AG09309 (cell line): Measurements from ENCODE around the gene GADL1.

ENCODE experiments used
- DNase-seq: peaks from one replicate; pipeline ENCODE4 v3.0.0-alpha.2; 2010; ENCODE audit warnings: low read depth
- H3K4me3 ChIP-seq: 2 replicates; pipeline ENCODE4 v1.5.1; 2011; ENCODE audit warnings: mild to moderate bottlenecking, low read depth, low read length, moderate library complexity; ENCODE audit not compliant: control insufficient read depth
- TF ChIP-seq, protein P1 (sequence below): IDR thresholded peaks from 2 replicates; pipeline ENCODE4 v1.5.1; 2011; ENCODE audit warnings: mild to moderate bottlenecking, low read depth, low read length, inconsistent platforms; ENCODE audit not compliant: insufficient read depth, control insufficient read depth; ENCODE audit errors: missing control alignments

The GADL1 gene

DNA sequence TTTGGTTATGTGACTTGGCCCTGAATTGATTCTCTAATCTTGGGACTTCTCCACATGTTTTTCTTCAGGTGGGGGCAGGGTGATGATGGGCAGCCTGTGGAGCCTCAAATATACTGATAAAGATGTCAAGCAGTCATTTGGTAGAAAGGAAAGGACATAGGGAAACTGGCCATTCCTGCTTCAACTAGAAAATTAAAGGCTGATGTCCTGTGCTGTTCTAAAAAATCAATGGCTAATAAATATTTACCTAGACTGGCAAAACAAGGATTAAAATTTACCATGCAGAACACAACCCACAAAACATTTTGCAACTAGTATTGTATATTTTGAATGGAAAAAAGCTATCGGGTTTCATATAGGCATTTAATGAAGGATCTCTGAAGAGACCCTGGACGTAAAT lies 133.7 kb downstream of the GADL1 start:
- TF ChIP-seq, protein P1, sequence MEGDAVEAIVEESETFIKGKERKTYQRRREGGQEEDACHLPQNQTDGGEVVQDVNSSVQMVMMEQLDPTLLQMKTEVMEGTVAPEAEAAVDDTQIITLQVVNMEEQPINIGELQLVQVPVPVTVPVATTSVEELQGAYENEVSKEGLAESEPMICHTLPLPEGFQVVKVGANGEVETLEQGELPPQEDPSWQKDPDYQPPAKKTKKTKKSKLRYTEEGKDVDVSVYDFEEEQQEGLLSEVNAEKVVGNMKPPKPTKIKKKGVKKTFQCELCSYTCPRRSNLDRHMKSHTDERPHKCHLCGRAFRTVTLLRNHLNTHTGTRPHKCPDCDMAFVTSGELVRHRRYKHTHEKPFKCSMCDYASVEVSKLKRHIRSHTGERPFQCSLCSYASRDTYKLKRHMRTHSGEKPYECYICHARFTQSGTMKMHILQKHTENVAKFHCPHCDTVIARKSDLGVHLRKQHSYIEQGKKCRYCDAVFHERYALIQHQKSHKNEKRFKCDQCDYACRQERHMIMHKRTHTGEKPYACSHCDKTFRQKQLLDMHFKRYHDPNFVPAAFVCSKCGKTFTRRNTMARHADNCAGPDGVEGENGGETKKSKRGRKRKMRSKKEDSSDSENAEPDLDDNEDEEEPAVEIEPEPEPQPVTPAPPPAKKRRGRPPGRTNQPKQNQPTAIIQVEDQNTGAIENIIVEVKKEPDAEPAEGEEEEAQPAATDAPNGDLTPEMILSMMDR, result no peak
- no peak for DNase-seq
- no peak overlapping the region for H3K4me3 ChIP-seq

DNA sequence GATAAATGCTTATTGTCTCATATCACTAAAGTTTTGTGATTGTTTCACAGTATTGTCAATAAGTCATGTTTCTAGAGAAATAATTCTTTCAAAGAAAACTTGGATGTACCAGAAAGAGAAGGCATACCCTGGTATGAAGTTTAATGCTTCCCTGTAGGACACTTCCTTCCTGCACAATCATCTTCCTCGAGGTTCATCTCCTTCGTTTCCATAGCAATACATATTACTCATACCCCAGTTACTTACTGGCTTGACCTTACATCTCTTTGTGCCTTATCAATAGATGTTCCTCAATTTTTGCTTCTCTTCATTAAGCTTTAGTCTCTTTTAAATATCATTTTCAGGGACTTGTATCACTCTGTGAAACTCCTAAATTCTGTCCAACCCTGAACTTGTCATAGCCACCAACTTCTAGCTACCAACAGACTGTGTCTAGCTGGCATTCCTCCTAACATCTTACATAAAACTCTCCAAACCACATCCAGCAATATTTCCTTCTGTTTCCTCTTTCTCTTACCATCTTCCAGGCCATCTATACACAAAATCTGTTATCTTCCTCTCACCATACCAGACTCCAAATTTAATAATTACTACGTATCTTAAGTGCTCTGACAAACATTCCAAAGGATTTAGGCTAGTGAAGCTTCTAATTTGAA lies 134.3 kb downstream of the GADL1 start:
- no peak for DNase-seq
- TF ChIP-seq, protein P1, result no peak
- H3K4me3 ChIP-seq, result no peak overlapping the region

DNA sequence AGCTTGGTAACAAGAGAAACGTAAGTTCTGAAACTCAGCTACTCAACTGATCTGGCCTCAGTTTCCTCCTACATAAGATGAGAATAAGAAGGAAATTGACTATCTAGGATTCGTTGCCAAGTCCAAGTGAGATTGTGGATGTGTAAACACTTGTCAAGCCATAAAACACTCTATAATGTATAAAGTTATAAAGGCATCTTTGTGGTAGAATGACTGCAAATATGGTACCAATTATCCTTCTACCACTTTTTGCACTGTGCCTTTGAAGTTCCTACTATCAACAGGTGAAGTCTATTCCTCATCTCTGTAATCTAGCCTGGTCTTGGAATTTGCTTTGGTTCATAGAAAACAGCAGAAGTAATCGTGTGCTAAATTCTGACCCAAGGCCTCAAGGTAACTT lies 138.2 kb downstream of the GADL1 start:
- TF ChIP-seq, protein P1, result no peak
- DNase-seq, result no peak
- no peak overlapping the region for H3K4me3 ChIP-seq

DNA sequence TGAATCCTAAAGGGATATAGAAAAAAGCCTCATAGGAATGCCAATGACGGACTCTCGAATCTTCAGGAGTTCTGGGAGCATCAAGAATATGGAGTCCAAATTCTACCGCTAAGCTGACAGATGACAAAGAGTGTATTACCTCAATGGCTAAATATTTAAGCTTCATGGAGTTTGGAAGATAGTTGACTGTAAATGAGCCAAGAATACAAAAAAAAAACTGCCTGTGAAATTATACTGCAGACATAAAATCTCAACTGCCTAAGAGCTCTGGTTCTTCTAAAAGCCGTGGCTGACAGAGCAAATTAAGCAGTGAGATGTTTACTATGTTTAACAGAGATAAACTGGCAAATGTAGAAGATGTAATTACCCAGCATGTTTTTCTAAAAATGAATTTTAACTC lies 140.0 kb downstream of the GADL1 start:
- no peak for DNase-seq
- TF ChIP-seq, protein P1, result no peak
- no peak overlapping the region for H3K4me3 ChIP-seq

DNA sequence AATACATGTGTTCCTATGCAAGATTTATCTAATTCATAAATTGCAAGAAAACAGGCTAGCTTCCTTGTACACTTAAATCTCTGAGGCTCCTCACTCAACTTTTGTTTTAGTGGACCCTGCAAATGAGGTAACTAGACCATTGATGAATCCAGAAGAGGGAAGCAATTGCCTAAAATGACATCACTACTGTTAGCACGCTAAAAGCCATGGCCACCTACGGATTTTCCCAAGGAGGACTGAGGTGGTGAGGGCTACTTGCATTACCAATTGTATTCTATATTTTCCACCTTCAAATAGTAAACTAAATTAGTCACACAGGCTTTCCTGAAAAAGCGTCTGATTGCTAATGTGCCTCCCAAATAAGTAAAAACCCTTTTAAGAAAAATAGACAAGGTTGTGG lies 140.7 kb downstream of the GADL1 start:
- H3K4me3 ChIP-seq, result no peak overlapping the region
- no peak for DNase-seq
- TF ChIP-seq, protein P1, result no peak

DNA sequence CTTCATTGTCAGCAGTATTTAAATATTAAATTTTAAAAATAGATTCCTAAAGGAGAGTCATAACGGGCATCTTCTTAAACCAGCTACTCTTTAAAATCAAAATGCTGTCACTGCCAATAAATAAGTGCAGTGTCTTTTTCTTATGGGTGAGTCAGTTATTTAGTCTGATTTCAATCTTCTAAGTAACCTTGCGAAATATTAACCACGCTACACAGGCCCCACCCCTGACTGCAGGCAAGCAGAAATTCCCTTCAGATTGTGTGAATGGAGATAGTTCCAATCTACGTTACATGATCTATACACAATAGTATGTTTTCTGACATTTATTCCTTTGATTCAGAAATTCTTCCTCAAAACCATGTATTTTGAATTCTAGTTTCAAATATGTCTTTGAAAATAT lies 141.5 kb downstream of the GADL1 start:
- DNase-seq, result peak; percentile 60
- TF ChIP-seq, protein P1, result no peak
- no peak overlapping the region for H3K4me3 ChIP-seq
